GM18909 (cell line): ENCODE data around the gene ZNF222.
A peak's percentile ranks its signal among the peaks of the same experiment; 100 is the strongest.

ENCODE experiments used
- ATAC-seq: cut with Tn5 transposase; IDR thresholded peaks from one replicate; pipeline ENCODE4 v1.9.1; 2021; ENCODE audit warnings: mild to moderate bottlenecking; ENCODE audit not compliant: unreplicated experiment, poor library complexity

The ZNF222 gene

DNA sequence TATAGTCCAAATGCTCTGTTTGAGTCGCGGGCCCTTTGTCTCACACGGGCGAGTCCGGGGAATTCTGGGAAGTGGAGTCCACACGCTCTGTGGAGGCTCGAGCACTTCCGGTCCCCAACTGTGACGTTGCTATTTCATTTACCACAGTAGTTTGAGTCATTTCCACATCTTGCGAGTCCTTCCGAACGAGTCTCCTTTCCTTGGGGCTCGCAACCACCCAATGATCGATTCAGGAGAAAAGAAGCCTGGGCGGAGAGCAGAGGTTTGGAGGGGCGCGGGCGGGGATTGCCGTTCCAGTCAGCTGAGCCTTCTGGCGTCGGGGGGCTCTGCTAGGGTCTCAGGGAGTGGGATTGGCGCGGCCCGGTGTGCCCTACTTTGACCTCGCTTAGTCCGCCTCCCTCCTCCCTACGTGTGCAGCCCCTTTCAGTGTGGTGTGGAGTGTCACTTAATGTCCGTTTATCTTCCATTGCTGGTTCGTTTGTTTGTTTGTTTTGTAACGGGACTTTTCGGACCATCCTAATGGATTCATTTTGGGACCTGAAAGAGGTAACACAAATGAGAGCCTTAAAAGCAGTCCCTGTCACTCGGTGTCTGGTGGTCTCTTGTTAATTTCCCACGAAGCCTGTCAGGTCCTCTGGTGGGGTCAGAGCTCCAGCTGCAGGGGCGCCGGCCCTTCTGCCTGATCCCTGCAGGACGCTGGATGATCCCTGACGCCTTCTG, at the start of gene ZNF222:
Gene ZNF222, plus strand, starts transcription at position 163 of the 720 bp plus-strand sequence. Its CDS starts 58 bp downstream, at position 221.
- peak; percentile 91 for ATAC-seq

DNA sequence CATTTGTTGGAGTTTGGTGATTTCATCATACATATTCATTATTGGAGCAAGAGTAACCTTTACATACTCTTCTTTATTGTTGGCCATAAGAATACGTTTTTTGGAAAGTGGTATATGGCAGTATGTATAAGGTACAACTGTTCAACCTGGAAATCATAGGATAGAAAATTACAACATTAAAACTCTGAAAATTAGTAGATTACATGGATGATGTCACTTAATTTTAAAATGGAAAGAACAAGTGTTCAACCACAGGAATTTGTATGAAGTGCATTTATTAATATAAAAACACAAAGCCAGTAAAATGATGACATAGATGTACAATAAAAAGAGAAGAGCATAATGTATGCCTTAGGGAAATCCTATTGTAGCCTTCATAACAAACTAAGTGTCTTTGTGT, 48.4 kb upstream of the ZNF222 start:
- no peak for ATAC-seq

DNA sequence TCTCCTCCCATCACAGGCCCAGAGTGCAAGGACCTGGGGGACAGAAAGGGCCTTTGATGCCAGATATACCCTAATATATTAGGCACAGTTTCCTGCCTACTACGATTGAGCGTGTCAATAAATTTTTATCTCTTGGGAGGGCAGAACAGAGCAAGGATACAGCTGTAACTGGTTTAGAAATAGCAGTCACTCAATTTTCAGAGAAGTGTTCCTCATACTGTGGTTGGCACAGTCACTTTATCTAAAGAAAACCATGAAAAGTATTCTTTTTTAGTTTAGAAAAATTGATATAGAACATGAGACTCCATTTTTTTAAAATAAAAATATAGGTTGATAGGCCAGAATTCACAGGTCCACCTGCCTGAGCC, 41.7 kb upstream of the ZNF222 start:
- peak; percentile 12 for ATAC-seq

DNA sequence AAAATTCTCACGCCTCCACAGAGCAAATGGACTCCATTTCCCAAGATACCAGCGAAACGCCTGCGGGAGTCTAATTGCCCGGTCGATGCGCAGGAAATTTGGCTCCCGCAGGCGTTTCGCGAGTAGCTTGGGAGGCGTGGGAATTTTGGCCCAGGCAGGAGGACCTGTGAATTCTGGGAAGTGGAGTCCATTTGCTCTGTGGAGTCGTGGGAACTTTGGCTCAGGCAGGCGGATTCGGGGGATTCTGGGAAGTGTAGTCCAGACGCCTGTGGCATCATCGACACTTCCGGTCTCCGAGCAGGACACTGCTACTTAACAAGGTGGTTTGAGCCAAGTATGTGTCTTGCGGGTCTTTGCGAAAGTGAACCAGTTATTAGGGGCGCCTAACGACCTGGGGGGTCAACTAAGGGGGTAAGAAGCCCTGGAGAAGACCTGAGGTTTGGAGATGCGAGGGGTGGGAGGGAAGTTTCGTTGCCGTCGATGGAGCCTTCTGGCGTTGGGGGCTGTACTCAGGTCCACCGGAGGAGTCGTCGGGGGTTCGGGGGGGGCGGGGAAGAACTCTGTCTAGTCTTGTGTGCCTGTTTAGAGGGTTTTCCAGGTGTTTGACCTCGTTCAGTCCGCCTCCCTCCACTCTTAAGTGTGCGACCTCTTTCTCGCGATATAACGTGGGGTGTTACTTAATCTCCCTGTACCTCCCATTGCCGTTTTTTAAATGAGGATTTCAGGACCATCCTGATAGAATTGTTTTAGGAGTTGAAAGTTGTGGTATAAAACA, 41.1 kb upstream of the ZNF222 start, which contains the start of gene ZNF155:
Gene ZNF155, plus strand, starts transcription at position 277 of the 775 bp plus-strand sequence. CDS start 4,356 bp downstream, outside the sequence.
- ATAC-seq, result peak; percentile 81

DNA sequence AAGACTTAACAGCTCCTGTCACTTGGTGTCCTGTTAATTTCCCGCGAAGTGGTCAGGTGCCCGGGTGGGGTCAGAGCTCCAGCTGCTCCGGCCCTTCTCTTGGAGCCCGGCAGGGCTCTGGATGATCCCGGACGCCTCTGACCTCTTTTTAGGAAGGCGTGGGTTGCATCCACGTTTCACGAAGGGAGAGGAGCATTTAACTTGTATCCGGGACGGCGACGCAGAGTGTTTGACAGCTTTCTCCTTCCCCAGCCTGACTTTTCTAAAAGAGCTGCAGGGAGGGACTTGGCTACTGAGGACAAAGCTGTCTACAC, 40.5 kb upstream of the ZNF222 start:
- no peak for ATAC-seq

DNA sequence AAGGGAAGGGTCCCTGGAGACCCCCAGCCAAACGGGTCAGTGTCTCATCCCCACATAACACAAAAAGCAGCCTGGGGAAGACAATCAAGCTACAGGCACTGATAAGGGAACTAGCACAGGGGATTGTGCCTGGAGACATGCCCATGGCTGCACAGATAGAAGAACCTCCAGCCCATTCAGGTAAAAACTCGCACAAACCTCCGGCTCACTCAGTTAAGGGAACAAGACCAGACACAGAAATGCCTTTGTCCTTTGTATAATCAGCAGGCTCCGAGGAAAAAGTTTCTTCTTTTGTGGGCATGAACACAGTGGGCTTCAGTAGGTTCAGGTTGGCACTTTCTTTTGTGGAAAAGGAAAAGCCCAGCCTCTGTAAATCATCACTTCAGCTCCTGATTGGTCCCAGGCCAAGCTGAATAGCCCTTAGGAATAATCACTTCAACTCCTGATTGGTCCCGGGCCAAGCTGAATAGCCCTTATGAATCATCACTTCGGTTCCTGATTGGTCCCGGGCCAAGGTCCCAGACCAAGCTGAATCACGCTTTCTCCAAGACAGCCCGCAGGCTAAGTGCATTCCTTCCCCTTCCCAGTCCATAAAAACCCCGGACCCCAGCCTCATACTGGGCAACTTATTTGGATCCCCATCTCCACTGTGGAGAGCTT, 27.4 kb upstream of the ZNF222 start:
- ATAC-seq, result no peak

DNA sequence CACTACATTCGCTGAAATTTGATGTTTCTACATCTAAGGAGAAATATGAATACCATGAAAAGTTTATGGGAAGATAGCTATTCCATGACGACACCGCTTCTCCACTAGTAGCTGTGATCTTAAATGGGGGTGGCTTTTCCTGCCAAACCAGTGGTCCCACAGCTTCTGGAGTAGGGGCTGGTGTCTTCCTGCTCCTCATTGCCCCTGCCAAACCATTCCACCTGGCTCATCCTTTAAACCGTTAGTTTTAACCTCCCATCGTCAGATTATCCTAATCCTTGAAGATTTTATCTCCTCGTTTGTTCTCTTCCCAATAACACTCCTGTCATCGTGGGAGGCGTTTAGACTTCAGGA, 23.0 kb upstream of the ZNF222 start:
- no peak for ATAC-seq

DNA sequence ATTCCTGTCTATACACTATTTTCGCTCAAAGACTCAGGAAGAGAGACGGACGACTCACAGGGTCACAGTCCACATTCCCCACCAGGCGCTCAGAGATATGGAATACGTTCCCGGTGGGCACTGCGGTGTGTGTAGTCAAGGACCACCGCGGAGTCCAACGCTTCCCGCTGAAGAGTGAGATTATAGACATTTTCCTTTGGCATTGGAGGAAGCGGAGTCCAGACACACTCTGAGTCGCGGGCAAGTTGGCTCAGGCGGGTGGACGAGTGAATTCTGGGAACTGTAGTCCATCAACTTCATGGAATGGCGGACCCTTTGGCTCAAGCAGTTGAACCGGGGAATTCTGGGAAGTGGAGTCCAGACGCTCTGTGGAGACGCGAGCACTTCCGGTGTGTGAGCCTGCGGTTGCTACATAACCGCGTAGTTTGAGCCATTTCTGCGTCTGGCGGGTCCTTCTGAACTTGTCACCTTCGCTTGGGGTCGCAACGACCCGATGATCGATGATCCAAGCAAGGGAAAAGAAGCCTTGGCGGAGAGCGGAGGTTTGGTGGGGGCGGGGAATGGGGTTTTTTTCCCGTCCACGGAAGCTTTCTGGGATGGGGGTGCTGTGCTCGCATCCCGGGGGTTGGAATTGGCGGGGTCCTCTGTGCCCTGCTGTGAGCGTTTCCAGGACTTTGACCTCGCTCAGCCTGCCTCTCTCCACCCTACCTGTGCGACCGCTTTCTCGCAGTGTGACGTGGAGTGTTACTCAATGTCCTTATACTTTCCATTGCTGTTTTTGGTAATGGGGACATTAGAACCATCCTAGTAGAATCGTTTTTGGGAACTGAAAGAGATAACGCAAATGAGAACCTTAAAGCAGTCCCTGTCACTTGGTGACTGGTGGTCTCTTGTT, 22.4 kb upstream of the ZNF222 start, which contains the start of gene ZNF230:
Gene ZNF230, plus strand, starts transcription at position 392 of the 895 bp plus-strand sequence. CDS start 4,122 bp downstream, outside the sequence.
- peak; percentile 88 for ATAC-seq

DNA sequence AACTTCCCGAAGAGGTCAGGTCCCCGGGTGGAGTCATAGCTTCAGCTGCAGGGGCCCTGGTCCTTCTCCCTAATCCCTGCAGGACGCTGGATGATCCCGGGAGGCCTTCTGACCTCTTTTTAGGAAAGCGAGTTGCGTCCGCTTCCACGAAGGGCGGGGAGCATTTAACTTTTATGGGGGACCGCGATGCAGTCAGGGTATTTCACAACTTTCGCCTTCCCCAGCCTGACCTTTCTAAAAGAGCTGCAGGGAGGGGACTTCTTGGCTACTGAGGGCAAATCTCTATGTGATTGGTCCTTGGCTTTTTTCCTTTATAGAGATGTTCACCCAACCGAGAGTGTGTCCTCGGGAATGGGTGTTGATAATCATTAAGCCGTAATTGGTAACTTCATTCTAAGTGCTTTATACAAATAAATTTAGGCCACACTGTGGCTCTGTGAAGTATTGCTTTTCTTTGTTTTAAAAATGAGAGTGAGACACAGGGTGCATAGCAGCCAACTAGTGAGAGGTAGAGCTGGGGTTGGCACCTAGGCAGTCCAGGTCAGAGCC, 21.6 kb upstream of the ZNF222 start:
- peak; percentile 31 for ATAC-seq

DNA sequence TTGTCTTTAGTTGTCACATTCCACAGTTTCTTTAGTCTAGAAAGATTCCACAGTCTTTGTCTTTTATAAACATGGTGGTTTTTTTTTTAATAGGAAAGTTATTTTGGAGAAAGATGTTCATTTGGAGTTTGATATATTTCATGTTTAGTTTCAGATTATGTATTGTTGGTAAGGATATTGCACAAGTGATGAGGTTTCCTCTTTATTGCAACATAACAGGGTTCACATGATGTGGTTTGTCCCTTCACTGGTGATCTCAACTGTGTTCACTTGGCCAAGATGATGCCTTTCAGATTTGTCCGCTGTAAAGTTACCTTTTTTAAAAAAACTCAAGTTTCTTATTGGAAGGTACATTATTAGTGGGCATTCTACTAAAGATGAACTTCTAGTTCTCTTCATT, 19.2 kb upstream of the ZNF222 start:
- no peak for ATAC-seq

DNA sequence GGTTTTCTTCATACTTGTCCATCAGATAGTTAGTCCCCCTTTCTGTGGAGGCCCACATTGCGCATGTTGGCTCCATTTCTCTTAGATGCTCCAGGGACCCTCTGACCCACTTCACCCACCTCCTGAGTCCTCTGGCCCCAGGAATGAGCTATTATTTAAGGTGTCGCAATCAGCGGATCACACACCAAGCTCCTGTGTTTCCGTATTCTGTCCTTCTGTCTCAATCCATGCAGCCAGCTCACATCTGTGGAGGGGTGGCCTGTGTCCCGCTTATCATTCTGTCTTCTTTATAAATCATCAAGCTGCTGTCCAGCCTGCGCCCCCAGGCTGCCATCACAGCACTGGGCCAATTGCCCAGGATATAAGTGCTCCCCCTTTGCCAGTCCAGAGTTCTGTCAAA, 17.7 kb upstream of the ZNF222 start:
- no peak for ATAC-seq

DNA sequence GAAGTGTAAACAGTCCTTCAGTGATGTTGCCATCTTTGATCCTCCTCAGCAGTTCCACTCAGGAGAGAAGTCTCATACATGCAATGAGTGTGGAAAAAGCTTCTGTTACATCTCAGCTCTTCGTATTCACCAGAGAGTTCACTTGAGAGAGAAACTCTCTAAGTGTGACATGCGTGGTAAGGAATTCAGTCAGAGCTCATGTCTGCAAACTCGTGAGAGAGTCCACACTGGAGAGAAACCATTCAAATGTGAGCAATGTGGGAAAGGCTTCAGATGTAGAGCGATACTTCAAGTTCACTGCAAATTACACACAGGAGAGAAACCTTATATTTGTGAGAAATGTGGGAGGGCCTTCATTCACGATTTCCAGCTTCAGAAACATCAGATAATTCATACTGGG, 14.7 kb upstream of the ZNF222 start:
- no peak for ATAC-seq

DNA sequence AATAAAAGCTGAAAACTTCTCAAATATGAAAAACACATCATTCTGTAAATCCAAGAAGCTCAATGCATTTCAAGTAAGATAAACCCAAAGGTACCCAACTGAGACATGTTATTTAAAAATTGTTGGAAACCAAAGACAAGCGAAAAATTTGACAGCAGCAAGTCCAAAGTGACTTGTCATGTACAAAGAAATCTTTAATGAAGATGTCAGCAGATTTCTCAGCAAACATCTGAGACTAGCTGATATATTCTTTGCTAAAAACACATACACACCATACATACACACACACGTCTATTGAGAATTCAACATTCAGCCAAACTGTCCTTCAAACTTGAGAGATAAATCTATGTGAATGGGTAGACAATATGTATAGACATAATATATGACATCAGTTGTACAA, 5.7 kb upstream of the ZNF222 start:
- no peak for ATAC-seq

DNA sequence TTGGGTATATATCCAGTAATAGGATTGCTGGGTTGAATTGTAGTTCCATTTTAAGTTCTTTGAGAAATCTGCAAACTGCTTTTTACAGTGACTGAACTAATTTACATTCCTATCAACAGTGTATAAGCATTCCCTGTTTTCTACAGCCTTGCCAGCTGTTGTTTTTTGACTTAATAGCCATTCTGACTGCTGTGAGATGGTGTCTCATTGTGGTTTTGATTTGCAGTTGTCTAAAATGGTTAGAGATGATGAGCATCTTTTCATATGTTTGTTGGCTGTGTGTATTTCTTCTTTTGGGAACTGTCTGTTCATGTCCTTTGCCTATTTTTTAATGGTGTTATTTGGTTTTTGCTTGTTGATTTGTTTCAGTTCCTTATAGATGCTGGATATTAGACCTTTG, 4.0 kb upstream of the ZNF222 start:
- no peak for ATAC-seq

DNA sequence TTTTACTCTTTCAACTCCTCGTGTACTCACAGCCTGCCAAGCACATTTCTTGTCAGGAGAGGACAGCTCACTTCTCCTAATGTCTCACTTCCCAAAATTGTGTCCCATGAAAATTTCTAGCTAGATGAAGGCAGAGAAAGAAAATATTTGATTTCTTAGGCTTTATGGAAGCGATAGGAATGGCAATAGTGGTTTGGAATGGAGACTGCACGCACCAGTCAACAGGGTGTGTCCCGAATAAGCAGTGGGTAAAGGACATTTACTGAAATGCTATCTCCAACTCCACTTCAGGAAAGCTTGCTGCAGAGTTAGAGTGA, 321 bp upstream of the ZNF222 start:
- ATAC-seq, result no peak

DNA sequence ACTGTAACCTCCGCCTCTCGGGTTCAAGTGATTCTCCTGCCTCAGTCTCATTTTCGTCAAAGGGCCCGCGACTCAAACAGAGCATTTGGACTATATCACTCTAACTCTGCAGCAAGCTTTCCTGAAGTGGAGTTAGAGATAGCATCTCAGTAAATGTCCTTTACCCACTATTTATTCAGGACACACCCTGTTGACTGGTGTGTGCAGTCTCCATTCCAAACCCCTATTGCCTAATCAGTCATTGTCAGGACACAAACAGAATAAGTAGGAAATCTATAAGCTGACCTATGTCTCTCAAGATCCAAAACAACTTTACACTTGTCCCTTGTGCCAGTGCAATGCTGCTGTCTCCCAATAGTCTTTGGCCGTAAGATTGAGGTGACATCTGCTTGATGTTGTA, 1.4 kb downstream of the ZNF222 start:
- ATAC-seq, result no peak

DNA sequence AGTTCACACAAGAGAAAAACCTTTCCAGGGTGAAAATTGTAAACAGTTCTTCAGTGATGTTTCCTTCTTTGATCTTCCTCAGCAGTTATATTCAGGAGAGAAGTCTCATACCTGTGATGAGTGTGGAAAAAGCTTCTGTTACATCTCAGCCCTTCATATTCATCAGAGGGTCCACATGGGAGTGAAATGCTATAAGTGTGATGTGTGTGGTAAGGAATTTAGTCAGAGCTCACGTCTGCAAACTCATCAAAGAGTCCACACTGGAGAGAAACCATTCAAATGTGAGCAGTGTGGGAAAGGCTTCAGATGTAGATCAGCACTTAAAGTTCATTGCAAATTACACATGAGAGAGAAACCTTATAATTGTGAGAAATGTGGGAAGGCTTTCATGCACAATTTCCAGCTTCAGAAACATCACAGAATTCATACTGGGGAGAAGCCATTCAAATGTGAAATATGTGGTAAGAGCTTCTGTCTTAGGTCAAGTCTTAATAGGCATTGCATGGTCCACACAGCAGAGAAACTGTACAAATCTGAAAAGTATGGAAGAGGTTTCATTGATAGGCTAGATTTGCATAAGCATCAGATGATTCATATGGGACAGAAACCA, 6.9 kb downstream of the ZNF222 start:
- no peak for ATAC-seq

DNA sequence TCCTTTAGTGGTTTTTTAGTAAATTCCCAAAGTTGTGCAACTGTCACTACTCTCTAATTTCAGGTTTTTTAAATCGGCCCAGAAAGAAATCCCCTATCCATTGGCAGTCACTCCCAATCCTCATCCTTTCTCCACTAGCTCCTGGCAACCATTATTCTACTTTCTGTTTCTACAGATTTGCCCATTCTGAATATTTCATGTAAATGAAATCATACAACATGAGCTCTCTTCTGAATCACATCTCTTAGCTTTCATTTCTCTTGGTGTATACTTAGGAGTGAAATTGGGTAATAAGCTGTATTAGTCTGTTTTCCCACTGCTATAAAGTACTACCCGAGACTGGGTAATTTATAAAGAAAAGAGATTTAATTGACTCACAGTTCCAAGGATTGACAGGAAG, 17.0 kb downstream of the ZNF222 start:
- no peak for ATAC-seq

DNA sequence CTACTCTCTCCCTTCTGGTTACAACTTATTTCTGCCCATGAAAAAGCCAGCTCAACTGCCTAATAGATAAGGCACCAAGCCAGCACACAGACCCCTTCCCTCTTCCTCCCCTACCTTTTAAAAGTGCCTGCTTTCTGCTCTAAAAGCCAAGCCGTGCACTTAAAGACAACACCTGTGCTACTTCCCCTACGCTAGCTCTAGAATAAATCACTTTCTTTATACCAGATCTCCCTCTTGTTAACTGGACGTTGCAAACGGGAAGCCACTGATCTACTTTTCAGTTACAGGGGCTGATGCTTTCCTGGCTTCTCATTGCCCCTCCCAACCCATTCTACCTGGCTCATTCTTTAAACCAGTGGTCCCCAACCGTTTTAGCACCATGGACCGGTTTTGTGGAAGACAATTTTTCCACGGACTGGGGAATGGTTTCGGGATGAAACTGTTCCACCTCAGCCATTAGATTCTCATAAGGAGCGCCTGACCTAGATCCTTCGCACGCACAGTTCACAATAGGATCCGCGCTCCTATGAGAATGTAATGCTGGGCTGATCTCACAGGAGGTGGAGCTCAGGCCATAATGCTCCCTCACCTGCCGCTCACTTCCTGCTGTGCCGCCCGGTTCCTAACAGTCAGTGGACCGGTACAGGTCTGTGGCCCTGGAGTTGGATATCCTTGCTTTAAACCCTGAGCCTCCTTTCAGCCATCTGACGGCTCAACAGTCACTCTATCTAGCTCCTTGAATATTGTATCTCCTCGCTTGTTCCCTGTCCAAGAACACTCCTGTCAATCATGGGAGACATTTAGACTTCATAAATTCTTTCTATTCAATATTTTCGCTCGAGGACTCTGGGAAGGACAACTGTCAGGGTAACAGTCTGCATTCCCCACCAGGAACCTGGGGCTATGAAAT, 25.8 kb downstream of the ZNF222 start:
- peak; percentile 38 for ATAC-seq
